NK-92 (cell line): ENCODE data around the gene RASGRF2.
"Not testable (repeated sequence)": the region's sequence is repeated elsewhere in the genome, so short reads cannot be mapped to it uniquely, and the experiment has no call there.

Experiments used
- DNase-seq: peaks from one replicate; lab custom pipeline; 2025; ENCODE audit not compliant: unreplicated experiment; lab: John Stamatoyannopoulos, UW

Gene RASGRF2

DNA sequence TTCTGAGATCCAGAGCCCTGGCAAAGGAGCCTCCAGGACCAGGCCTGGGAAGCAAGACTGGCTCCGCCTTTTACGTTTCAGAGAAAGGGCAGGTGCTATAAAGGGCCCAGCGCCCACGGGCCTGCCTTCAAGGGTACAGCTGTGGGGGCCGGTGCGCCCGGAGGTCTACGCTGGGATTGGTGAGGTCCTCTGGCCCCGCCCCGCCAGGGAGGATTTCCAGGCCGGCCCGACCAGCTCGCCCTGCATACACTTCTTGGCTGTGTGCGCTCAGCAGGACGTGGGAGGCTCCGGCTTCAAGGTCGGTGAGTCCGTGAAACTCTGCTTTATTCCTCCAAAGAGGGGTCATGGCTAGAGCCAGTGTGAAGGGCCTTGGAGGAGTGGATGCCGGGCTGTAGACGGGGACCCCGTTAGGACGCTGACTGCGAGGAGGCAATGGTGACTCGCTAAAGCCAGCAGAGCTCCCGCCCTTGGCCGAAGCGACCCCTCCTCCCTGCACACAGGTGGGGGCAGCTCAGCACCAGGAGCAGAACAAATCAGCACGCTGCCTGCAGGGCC, 273.0 kb downstream of the RASGRF2 start, which contains the start of gene CKMT2:
CKMT2 (plus strand) TSS at position 243 of the 555 bp plus-strand sequence. CDS start 17,811 bp downstream, outside the sequence.
- DNase-seq, result no peak

- no peak for DNase-seq
Observed at GRCh38 chr5:81234299-81234698, 274.1 kb downstream of the RASGRF2 start.

GRCh38 chr5:81234801-81235200, 274.6 kb downstream of the RASGRF2 start:
- DNase-seq, result no peak

GRCh38 chr5:81235287-81236072, 275.3 kb downstream of the RASGRF2 start:
- no peak for DNase-seq

GRCh38 chr5:81238460-81238859, 278.3 kb downstream of the RASGRF2 start:
- DNase-seq, result no peak

- no peak for DNase-seq
Observed at GRCh38 chr5:81239613-81240012, 279.4 kb downstream of the RASGRF2 start.

DNA sequence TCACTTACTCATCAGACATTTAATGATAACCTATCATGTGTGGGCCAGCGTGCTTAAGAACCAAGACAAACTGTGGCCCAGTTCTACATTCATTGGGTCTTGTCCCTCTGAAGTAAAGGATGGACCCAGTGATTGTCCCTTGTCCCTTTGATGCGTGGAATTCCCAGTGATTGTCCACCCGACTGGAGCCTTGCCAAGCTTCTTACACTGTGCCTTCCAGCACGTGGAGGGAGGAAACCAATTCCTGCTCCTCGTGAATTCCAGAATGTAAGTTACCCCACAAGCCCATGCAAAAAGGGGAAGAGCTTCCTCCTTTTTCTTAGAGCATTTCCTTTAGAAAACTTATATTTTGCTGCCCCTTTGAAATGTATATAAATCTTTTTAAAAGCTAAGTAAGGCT, 280.8 kb downstream of the RASGRF2 start:
- no peak for DNase-seq

GRCh38 chr5:81241961-81242648, 281.9 kb downstream of the RASGRF2 start:
- no peak for DNase-seq

- DNase-seq, result no peak
Observed at GRCh38 chr5:81242906-81243436, 282.8 kb downstream of the RASGRF2 start.

DNA sequence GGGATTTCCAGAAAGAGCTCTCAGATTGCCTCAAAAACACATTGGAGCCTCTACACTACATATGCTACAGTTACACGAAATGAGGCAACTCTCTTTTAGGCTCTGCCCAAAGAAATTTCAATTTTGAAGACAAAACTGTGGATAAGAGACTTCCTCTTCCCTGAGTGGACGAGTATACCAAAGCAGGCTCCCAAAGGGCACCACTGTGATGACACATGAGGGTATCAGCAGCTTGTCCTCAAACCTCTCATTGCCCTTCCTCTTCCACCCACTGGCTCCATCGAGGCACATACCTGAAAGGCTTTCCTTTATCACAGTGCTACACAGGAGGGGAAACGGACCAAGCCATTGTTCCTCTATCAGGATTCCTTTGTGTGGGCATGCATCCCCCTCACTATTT, 284.3 kb downstream of the RASGRF2 start:
- no peak for DNase-seq

GRCh38 chr5:81245871-81246235, 285.7 kb downstream of the RASGRF2 start:
- no peak for DNase-seq

DNA sequence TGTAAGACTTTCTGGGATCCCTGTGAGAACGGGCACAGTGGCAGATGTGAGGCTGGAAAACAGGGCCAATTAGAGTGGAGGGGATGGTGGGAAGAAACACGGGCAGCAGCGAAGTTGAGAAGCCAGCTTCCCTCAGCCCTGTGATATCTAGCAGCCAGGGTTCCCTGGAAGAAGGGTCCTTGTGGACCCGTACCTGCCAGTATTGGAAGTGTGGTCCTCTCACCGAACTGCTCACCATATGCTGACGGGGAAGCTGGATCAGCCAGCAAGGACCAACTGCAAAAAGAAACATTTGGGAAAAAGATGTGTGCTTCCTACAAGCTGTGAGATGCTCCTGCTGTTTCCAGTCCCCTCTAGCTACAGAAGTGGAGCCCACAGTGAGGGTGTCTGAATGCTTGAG, 286.5 kb downstream of the RASGRF2 start:
- no peak for DNase-seq

DNA sequence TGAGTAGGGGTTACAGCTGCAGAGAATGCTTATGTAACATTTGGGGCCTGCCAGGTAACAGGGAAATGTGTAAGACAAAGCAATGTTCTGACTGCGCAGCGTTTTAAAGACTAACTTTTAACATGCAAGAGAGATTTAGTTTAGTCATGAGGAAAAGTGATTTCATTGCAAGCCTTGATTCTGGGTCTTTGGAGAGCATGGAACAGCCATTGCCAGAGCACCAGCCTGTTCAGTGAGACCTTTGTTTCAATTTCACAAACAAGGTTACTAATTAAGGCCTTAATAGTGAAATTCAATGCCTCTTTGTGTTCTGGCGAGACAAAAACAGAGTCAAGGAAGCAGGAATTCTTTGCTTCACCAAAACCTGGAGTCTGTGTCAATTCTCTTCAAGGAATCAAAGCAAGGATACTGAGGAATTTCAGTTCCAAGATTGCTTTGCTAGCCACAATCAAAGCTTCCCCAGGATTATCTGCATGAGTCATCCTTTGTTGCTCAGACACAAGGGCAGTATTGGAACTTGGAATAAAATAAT, 287.3 kb downstream of the RASGRF2 start:
- DNase-seq, result no peak

- no peak for DNase-seq
Observed at GRCh38 chr5:81249240-81249639, 289.1 kb downstream of the RASGRF2 start.

- no peak for DNase-seq
Observed at GRCh38 chr5:81250004-81250403, 289.8 kb downstream of the RASGRF2 start.

DNA sequence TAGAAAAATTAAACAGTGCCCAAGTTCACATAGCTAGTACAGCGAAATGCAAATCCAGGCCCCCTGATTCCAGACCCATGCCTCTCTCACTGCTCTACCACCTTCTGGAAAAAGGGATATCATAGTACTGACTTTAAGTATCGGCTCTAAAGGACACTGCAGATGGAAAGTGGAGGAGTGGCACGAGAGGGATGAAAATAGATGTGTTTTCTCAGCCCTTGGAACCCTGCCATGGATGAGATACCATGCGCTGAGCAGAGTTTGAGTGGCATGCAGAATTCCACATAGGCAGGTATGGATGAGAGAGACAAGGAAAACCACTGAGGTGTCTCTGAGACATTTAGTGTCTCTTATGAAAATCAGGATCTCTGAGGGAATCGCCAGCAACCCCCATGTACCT, 291.8 kb downstream of the RASGRF2 start:
- no peak for DNase-seq

- no peak for DNase-seq
Observed at GRCh38 chr5:81252904-81253303, 292.7 kb downstream of the RASGRF2 start.

DNA sequence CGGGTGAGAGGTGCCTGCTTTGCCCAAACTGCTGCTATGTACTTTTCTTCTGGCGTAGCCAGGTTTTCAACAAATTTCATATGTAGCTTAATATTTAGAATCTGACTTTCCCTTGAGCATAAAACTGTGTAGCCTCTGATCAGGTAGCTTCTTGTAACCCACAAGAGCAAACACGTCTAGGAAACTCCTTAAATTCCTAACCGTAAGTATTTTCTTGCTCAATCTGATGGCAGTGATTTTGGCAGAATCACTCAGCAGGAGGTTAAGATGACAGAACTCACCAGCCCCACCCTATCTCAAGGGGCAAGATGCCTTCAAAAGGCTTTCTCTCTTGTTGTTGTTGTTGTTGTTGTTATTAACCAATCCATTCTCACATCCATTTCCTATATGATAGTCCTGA, 293.7 kb downstream of the RASGRF2 start:
- DNase-seq, result no peak

DNA sequence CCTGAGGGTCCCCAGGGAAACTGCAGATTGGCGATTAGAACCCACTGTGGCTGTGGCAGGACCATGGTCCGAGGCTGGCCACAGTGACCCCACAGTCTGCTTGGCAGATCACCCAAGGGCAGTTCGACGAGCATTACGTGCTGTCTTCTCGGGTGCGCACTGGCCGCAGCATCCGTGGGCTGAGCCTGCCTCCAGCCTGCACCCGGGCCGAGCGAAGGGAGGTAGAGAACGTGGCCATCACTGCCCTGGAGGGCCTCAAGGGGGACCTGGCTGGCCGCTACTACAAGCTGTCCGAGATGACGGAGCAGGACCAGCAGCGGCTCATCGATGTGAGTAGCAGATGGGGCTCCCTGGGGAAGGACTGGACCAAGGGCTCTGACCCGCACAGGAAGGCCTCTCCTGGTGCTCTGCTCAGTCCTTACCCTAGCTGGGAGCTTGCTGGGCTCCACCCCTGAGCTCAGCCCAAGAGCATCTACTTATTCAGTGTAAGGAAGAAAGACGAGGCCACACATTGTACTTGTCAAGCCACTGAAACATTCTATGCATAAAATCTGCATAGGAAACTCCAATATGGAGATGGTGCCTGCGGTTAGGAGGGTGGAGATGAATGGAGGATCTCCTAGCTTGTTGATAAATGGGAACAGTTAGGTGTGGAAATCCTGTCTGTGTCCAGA, 294.9 kb downstream of the RASGRF2 start:
- DNase-seq, result no peak

GRCh38 chr5:81256766-81257165, 296.6 kb downstream of the RASGRF2 start:
- DNase-seq, result no peak

DNA sequence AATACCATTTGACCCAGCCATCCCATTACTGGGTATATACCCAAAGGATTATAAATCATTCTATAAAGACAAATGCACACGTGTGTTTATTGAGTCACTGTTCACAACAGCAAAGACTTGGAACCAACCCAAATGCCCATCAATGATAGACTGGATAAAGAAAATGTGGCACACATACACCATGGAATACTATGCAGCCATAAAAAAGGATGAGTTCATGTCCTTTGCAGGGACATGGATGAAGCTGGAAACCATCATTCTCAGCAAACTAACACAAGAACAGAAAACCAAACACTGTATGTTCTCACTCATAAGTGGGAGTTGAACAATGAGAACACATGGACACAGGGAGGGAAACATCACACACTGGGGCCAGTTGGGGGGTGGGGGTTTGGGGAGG, 302.6 kb downstream of the RASGRF2 start:
- DNase-seq, result not testable (repeated sequence)
